ENCODE measurements around the gene RMDN2. TPM values are rescaled to one million over a fixed set of nuclear protein-coding genes. Genes with fewer than 3 reads are reported as not detected.

RMDN2 gene
- total and polyA plus RNA-seq, 10 donors = 10.8 to 57.1 (median 29.6) TPM

DNA sequence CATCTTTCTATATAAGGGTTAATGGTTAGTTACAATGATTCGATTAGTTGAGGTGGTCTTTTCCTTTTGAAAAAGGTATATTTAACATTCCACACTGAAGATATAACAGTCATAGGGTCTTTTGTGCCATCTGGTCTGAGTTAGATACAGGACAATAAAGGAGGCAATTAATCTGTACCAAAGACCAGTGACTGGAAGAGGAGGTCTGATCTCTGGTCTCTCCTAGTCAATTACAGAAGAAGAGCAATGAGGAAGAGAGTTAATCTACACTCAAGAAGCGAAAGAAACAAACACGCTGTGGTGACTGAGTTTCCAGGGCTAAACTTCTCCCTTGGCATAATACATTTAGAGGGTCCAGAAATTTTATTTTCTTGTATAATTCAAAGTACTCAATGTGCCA is 20.7 kb upstream of the RMDN2 start:
- Histone ChIP-seq H3K4me3 (no peak overlapping the region), H3K4me1 (no peaks in the 10 kb centered on the region), H3K36me3 (no peaks in the 10 kb centered on the region), H3K27me3 (replicated peaks in 1 of 7) (no peaks in the 10 kb centered on the region), H3K9me3 (peaks cover 0 to 9% (median 0%) of the 10 kb centered on the region in 8 donors), H3K27ac (no peak overlapping the region)
- no peak for TF ChIP-seq POLR2A (IDR thresholded peaks at IDR 0.05)
- TF ChIP-seq, protein P1, sequence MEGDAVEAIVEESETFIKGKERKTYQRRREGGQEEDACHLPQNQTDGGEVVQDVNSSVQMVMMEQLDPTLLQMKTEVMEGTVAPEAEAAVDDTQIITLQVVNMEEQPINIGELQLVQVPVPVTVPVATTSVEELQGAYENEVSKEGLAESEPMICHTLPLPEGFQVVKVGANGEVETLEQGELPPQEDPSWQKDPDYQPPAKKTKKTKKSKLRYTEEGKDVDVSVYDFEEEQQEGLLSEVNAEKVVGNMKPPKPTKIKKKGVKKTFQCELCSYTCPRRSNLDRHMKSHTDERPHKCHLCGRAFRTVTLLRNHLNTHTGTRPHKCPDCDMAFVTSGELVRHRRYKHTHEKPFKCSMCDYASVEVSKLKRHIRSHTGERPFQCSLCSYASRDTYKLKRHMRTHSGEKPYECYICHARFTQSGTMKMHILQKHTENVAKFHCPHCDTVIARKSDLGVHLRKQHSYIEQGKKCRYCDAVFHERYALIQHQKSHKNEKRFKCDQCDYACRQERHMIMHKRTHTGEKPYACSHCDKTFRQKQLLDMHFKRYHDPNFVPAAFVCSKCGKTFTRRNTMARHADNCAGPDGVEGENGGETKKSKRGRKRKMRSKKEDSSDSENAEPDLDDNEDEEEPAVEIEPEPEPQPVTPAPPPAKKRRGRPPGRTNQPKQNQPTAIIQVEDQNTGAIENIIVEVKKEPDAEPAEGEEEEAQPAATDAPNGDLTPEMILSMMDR (IDR thresholded peaks at IDR 0.05 in 8 of 11, conservative IDR thresholded peaks at IDR 0.05 in 3 of 11) = no peak
- TF ChIP-seq POLR2AphosphoS5 (IDR thresholded peaks at IDR 0.05) = no peak
- 88 to 93% (median 91%) methylated on average over 3 of the region's 3 CpGs for WGBS, 5 donors
- no peak for DNase-seq
- intact Hi-C loops (cut with DNase I; ENCODE audit: low total_unique reads) = no loop called here

DNA sequence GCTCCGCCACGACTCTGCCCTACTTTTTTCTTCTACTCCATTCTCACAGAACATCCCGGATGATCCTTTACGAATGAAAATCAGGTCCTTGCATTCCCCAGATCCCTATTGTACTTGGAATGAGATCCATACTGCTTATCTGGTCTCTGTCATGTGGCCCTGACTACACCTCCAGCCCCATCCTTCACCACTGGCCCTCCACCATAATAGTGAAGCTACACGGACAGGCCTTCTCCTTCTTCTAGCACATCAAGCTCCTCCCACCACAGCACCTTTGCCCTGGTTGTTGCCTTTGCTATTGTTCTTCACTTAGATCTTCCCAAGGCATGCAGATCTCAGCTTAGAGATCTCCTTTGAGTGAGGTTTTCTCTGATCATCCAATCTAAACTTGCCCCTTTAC is 20.1 kb upstream of the RMDN2 start:
- H3K27ac ChIP-seq = no peak overlapping the region
- 73 to 98% (median 77%) methylated on average over 5 of the region's 5 CpGs for WGBS, 5 donors
- TF ChIP-seq, protein P1 (IDR thresholded peaks at IDR 0.05 in 8 of 11, conservative IDR thresholded peaks at IDR 0.05 in 3 of 11) = no peak
- TF ChIP-seq POLR2A (IDR thresholded peaks at IDR 0.05) = no peak
- no peak for TF ChIP-seq POLR2AphosphoS5 (IDR thresholded peaks at IDR 0.05)

DNA sequence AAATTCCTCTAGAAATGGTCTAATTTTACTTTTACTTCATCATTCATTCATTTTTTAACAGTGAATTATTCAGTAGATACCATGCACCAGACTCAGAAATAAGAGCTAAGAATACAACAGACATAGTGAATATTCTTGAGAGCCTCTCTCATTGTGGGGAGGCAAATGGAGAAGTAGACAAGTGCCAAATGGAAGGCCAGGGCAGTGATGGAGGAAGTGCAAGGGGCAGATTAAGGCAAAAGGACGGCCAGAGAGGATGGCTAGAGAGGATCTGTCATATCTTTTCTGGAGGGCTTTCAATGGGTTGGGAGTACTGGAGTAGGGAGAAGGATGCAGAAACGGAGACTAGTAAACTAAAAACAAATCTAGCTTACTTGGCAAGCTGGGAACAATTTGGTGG is 19.0 kb upstream of the RMDN2 start:
- 47 to 66% (median 56%) methylated on average over 2 of the region's 2 CpGs for WGBS, 5 donors
- Histone ChIP-seq H3K36me3 (no peaks in the 10 kb centered on the region), H3K4me1 (no peaks in the 10 kb centered on the region), H3K9me3 (peaks cover 0 to under 1% (median 0%) of the 10 kb centered on the region in 8 donors), H3K27me3 (replicated peaks in 1 of 7) (no peaks in the 10 kb centered on the region), H3K27ac (no peak overlapping the region), H3K4me3 (no peak overlapping the region)
- TF ChIP-seq POLR2AphosphoS5 (IDR thresholded peaks at IDR 0.05) = no peak
- no peak for DNase-seq
- intact Hi-C loops (cut with DNase I; ENCODE audit: low total_unique reads) = no loop called here

More for the DNA sequence above, 20.1 kb upstream of the RMDN2 start:
- intact Hi-C loops (cut with DNase I; ENCODE audit: low total_unique reads) = no loop called here
- H3K27me3 ChIP-seq (replicated peaks in 1 of 7) = no peaks in the 10 kb centered on the region
- peaks cover 0 to 9% (median 0%) of the 10 kb centered on the region in 8 donors for H3K9me3 ChIP-seq
- no peak overlapping the region for H3K4me3 ChIP-seq
- H3K4me1 ChIP-seq = no peaks in the 10 kb centered on the region
- no peaks in the 10 kb centered on the region for H3K36me3 ChIP-seq
- DNase-seq = no peak

DNA sequence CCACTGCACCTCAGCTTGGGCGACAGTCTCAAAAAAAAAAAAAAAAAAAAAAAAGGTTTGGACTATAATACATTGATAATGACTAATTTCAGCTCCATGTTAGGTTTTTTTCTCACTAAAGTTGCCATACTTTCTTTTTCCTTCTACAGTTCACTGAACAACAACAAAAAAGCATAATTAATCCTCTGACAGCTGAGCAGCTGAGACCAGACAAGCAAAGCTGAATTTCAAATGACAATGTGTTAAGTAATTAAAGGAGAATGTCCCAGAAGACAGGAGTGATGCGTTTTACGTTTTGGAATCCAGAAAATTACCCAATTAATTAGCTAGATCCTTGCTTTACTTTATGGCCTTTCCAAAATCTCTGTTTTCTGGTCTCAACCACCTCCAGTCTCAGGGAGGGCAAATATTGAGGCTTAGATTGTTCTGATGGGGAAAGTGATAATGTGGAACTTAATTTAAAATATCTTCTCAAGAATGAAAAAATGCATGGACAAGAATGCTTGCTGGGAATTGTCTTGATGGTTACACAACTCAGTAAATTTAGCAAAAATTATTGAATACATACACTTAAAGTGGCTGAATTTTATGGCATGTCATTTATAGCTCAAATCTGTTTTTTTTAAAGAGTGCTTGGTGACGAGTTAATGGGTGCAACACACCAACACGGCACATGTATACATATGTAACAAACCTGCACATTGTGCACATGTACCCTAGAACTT is 17.4 kb upstream of the RMDN2 start:
- Histone ChIP-seq H3K27me3 (replicated peaks in 1 of 7) (no peaks in the 10 kb centered on the region), H3K9me3 (no peaks in the 10 kb centered on the region), H3K4me1 (no peaks in the 10 kb centered on the region), H3K36me3 (no peaks in the 10 kb centered on the region), H3K4me3 (no peak overlapping the region), H3K27ac (no peak overlapping the region)
- no peak for TF ChIP-seq POLR2A (IDR thresholded peaks at IDR 0.05)
- TF ChIP-seq, protein P1 (IDR thresholded peaks at IDR 0.05 in 8 of 11, conservative IDR thresholded peaks at IDR 0.05 in 3 of 11) = no peak
- TF ChIP-seq POLR2AphosphoS5 (IDR thresholded peaks at IDR 0.05) = no peak
- WGBS, 5 donors = 76 to 92% (median 90%) methylated on average over 5 of the region's 5 CpGs
- no peak for DNase-seq
- intact Hi-C loops (cut with DNase I; ENCODE audit: low total_unique reads) = no loop called here
